ENCODE results near the gene SPATA24. TPM values are rescaled to one million over a fixed set of nuclear protein-coding genes. Genes with fewer than 3 reads are reported as not detected.
A peak's percentile ranks its signal among the peaks of the same experiment; 100 is the strongest.

SPATA24 gene
- total and polyA plus RNA-seq, 2 of the 13 experiments (the other 11 are each of a cell fraction or from before 2014, with no cell fraction given), result 6.0 to 11.1 TPM

DNA sequence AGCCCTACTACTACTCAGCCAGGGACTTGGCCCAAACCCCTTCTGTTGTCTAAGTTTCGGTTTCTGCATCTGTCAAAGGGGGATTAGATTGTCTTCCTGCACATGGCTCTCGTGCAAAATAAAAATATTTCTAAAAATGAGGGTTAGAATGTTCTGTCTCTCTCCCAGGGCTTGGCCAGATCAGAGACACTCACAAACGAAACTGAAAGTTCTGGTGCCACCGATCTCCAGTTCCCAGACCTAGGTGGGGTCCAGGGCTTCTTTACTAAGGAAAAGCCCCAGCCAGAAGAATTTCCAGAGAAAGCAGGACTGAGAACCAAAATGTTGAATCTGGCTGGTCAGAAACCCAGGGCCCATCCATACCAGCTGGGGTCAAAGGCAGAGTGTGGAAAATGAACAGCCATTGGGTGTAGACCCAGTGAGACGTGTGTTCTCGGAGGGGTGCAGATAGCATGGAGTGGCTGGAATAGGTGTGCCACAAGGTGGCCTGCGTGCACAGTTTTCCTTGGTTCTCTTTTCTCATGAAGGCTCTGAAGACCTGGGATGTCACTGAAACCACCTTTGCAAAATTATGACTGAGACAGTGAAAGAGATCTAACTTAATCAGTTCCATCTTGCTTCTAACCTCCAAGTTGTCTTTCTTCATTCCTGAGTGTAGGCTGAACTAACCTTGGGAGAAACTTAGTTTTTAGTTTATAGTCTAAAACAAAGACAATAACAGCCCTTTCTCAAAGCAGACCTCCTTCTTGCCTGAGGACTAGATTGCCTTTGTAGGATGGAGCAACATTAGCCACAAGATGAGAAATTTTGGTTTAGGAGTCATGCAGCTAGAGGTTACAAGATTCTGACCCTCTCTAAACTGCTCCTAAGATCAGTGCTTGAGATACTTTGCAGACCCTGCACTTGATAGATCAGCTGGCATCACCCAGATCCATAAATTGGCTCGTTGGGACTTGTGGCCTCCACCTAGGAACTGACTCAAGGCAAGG, 18.5 kb downstream of the SPATA24 start (continued):
- TF ChIP-seq SRSF1 (optimal IDR thresholded peaks at IDR 0.05; ENCODE audit: low read depth, low read length) (no peak), NFYC (CRISPR knock-in tag; IDR thresholded peaks at IDR 0.05) (no peak), IKZF4 (CRISPR knock-in tag; IDR thresholded peaks at IDR 0.05; ENCODE audit: borderline replicate concordance, low read depth, not compliant biosample characterization) (no peak), TMF1 (CRISPR knock-in tag; IDR thresholded peaks at IDR 0.05; ENCODE audit: low read depth) (no peak), ARHGAP35 (CRISPR knock-in tag; IDR thresholded peaks at IDR 0.05; ENCODE audit: borderline replicate concordance) (no peak), SMC3 (IDR thresholded peaks at IDR 0.05; ENCODE audit: low read length) (peak; percentile 74), ZNF3 (CRISPR knock-in tag; IDR thresholded peaks at IDR 0.05) (no peak), ZBTB21 (CRISPR knock-in tag; IDR thresholded peaks at IDR 0.05) (no peak), PAX8 (CRISPR knock-in tag; IDR thresholded peaks at IDR 0.05; ENCODE audit: borderline replicate concordance) (no peak)
- TF ChIP-seq, protein P1, sequence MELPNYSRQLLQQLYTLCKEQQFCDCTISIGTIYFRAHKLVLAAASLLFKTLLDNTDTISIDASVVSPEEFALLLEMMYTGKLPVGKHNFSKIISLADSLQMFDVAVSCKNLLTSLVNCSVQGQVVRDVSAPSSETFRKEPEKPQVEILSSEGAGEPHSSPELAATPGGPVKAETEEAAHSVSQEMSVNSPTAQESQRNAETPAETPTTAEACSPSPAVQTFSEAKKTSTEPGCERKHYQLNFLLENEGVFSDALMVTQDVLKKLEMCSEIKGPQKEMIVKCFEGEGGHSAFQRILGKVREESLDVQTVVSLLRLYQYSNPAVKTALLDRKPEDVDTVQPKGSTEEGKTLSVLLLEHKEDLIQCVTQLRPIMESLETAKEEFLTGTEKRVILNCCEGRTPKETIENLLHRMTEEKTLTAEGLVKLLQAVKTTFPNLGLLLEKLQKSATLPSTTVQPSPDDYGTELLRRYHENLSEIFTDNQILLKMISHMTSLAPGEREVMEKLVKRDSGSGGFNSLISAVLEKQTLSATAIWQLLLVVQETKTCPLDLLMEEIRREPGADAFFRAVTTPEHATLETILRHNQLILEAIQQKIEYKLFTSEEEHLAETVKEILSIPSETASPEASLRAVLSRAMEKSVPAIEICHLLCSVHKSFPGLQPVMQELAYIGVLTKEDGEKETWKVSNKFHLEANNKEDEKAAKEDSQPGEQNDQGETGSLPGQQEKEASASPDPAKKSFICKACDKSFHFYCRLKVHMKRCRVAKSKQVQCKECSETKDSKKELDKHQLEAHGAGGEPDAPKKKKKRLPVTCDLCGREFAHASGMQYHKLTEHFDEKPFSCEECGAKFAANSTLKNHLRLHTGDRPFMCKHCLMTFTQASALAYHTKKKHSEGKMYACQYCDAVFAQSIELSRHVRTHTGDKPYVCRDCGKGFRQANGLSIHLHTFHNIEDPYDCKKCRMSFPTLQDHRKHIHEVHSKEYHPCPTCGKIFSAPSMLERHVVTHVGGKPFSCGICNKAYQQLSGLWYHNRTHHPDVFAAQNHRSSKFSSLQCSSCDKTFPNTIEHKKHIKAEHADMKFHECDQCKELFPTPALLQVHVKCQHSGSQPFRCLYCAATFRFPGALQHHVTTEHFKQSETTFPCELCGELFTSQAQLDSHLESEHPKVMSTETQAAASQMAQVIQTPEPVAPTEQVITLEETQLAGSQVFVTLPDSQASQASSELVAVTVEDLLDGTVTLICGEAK (IDR thresholded peaks at IDR 0.05), result no peak
- TF ChIP-seq, protein P1 (CRISPR knock-in tag; IDR thresholded peaks at IDR 0.05), result no peak
- TF ChIP-seq, protein P2, sequence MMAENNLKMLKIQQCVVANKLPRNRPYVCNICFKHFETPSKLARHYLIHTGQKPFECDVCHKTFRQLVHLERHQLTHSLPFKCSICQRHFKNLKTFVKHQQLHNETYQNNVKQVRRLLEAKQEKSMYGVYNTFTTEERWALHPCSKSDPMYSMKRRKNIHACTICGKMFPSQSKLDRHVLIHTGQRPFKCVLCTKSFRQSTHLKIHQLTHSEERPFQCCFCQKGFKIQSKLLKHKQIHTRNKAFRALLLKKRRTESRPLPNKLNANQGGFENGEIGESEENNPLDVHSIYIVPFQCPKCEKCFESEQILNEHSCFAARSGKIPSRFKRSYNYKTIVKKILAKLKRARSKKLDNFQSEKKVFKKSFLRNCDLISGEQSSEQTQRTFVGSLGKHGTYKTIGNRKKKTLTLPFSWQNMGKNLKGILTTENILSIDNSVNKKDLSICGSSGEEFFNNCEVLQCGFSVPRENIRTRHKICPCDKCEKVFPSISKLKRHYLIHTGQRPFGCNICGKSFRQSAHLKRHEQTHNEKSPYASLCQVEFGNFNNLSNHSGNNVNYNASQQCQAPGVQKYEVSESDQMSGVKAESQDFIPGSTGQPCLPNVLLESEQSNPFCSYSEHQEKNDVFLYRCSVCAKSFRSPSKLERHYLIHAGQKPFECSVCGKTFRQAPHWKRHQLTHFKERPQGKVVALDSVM (CRISPR knock-in tag; IDR thresholded peaks at IDR 0.05), result no peak
- TF ChIP-seq, protein P3, sequence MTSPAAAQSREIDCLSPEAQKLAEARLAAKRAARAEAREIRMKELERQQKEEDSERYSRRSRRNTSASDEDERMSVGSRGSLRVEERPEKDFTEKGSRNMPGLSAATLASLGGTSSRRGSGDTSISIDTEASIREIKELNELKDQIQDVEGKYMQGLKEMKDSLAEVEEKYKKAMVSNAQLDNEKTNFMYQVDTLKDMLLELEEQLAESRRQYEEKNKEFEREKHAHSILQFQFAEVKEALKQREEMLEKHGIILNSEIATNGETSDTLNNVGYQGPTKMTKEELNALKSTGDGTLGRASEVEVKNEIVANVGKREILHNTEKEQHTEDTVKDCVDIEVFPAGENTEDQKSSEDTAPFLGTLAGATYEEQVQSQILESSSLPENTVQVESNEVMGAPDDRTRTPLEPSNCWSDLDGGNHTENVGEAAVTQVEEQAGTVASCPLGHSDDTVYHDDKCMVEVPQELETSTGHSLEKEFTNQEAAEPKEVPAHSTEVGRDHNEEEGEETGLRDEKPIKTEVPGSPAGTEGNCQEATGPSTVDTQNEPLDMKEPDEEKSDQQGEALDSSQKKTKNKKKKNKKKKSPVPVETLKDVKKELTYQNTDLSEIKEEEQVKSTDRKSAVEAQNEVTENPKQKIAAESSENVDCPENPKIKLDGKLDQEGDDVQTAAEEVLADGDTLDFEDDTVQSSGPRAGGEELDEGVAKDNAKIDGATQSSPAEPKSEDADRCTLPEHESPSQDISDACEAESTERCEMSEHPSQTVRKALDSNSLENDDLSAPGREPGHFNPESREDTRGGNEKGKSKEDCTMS (CRISPR knock-in tag; conservative IDR thresholded peaks at IDR 0.05), result no peak

All from HepG2 (cell line).